G401 (cell line): ENCODE results near the gene ABCC1. TPM values are rescaled to one million over a fixed set of nuclear protein-coding genes. Genes with fewer than 3 reads are reported as not detected.

Experiments
- DNase-seq: peaks from one replicate; pipeline ENCODE4 v3.0.0-alpha.2; 2015; ENCODE audit warnings: low spot score
- in situ Hi-C: cut with HindIII; loops from 2 replicates; pipeline ENCODE4 v1.10.0; 2016; ENCODE audit warnings: low sequenced_read_pairs, mixed read lengths
- total RNA-seq: library from RNA; depleted of rRNA; stranded (reverse); fragments of >200 nt; shearing (Covaris generic); gene quantifications from 2 replicates; pipeline ENCODE4 v1.2.3, GENCODE V29; 2014

The ABCC1 gene
- total RNA-seq, 1 experiment from 2014 or later = 26.4 TPM

GRCh38 chr16:16059895-16060590 lies 110.6 kb downstream of the ABCC1 start:
- in situ Hi-C loops = no loop called here
- peak; percentile 97 for DNase-seq

GRCh38 chr16:16062023-16062937 lies 112.9 kb downstream of the ABCC1 start:
- in situ Hi-C loops = no loop called here
- no peak for DNase-seq

- no peak for DNase-seq
- in situ Hi-C loops = no loop called here
These were observed 114.3 kb downstream of the ABCC1 start for GRCh38 chr16:16063683-16064082.

GRCh38 chr16:16064874-16065384 lies 115.5 kb downstream of the ABCC1 start:
- DNase-seq = no peak
- in situ Hi-C loops = no loop called here

GRCh38 chr16:16067127-16067526 lies 117.7 kb downstream of the ABCC1 start:
- in situ Hi-C loops = no loop called here
- no peak for DNase-seq

GRCh38 chr16:16071631-16072244 lies 122.3 kb downstream of the ABCC1 start:
- in situ Hi-C loops = no loop called here
- DNase-seq = peak; percentile 79

GRCh38 chr16:16073001-16073545 lies 123.7 kb downstream of the ABCC1 start:
- in situ Hi-C loops = no loop called here
- DNase-seq = no peak

GRCh38 chr16:16073891-16074881 lies 124.8 kb downstream of the ABCC1 start:
- DNase-seq = peak; percentile 45
- in situ Hi-C loops = no loop called here

- DNase-seq = no peak
- in situ Hi-C loops = no loop called here
These were observed 126.3 kb downstream of the ABCC1 start for GRCh38 chr16:16075488-16076422.

- no peak for DNase-seq
- in situ Hi-C loops = no loop called here
These were observed 127.0 kb downstream of the ABCC1 start for GRCh38 chr16:16076423-16076813.

GRCh38 chr16:16080465-16081065 lies 131.1 kb downstream of the ABCC1 start:
- in situ Hi-C loops = no loop called here
- no peak for DNase-seq

GRCh38 chr16:16081141-16081540 lies 131.7 kb downstream of the ABCC1 start:
- DNase-seq = no peak
- in situ Hi-C loops = no loop called here

GRCh38 chr16:16082255-16082654 lies 132.8 kb downstream of the ABCC1 start:
- in situ Hi-C loops = no loop called here

GRCh38 chr16:16083421-16084156 lies 134.2 kb downstream of the ABCC1 start:
- no peak for DNase-seq
- in situ Hi-C loops = no loop called here

More at GRCh38 chr16:16082255-16082654, 132.8 kb downstream of the ABCC1 start:
- DNase-seq = no peak

- DNase-seq = no peak
- in situ Hi-C loops = no loop called here
These were observed 135.5 kb downstream of the ABCC1 start for GRCh38 chr16:16084874-16085273.
